Choroid plexus epithelial cell (primary cell): ENCODE measurements around the gene PAMR1.

Experiments
- DNase-seq: peaks from one replicate; pipeline ENCODE4 v3.0.0-alpha.2; 2010; ENCODE audit warnings: low read depth
- H3K4me3 ChIP-seq: 2 replicates; pipeline ENCODE4 v1.5.1; 2011; ENCODE audit warnings: low read depth, mild to moderate bottlenecking, control low read depth, low read length, moderate library complexity
- TF ChIP-seq, protein P1 (sequence below): conservative IDR thresholded peaks from 2 replicates; pipeline ENCODE4 v1.5.1; 2011; ENCODE audit warnings: low read depth, mild to moderate bottlenecking, control low read depth, inconsistent platforms, low read length, moderate library complexity

The PAMR1 gene

DNA sequence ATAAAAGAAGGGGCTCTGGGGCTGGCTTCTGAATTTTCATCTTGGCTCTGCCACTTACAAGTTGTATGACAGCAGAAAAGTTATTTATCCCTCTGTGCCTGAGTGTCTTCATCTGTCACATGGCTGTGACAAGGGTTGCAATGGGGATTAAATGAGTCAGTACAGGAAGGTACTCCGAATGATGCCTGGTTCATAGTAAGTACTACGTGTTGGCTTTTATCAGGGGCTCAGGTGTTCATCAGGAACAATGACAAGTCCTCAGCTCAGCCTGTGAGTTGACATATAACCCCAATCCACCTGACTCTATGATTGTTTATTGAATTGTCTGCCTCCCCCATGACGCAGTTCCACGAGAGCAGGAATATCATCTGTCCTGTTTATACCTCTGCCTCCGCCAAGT is 45.7 kb downstream of the PAMR1 start:
- no peak overlapping the region for H3K4me3 ChIP-seq
- TF ChIP-seq, protein P1, sequence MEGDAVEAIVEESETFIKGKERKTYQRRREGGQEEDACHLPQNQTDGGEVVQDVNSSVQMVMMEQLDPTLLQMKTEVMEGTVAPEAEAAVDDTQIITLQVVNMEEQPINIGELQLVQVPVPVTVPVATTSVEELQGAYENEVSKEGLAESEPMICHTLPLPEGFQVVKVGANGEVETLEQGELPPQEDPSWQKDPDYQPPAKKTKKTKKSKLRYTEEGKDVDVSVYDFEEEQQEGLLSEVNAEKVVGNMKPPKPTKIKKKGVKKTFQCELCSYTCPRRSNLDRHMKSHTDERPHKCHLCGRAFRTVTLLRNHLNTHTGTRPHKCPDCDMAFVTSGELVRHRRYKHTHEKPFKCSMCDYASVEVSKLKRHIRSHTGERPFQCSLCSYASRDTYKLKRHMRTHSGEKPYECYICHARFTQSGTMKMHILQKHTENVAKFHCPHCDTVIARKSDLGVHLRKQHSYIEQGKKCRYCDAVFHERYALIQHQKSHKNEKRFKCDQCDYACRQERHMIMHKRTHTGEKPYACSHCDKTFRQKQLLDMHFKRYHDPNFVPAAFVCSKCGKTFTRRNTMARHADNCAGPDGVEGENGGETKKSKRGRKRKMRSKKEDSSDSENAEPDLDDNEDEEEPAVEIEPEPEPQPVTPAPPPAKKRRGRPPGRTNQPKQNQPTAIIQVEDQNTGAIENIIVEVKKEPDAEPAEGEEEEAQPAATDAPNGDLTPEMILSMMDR = no peak
- no peak for DNase-seq

GRCh38 chr11:35478471-35479091 is 46.8 kb downstream of the PAMR1 start:
- TF ChIP-seq, protein P1 = no peak
- H3K4me3 ChIP-seq = no peak overlapping the region
- DNase-seq = no peak

GRCh38 chr11:35477901-35478300 is 47.5 kb downstream of the PAMR1 start:
- TF ChIP-seq, protein P1 = no peak
- DNase-seq = no peak
- H3K4me3 ChIP-seq = no peak overlapping the region

DNA sequence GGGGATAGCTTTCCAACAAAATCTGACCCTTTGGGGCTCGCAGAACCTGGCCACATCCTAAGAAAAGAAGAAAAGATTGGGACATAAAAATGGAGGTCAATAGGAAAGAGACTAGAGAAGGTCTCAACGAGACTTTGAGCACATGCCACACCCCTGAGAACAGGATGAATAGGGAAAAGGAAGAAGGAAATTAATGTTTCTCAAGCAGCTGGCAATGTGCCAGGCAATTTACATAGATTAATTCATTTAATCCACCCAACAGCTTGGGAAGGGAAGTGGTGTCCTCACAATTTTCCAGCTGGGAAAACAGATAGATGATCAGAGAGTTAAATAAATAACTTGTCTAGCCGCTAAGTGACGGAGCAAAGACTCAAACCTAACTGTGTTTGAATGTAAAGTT is 50.7 kb downstream of the PAMR1 start:
- no peak for DNase-seq
- TF ChIP-seq, protein P1 = no peak
- H3K4me3 ChIP-seq = no peak overlapping the region

- H3K4me3 ChIP-seq = no peak overlapping the region
- no peak for DNase-seq
- TF ChIP-seq, protein P1 = no peak
These were observed 51.5 kb downstream of the PAMR1 start for GRCh38 chr11:35473795-35474374.

GRCh38 chr11:35470616-35471015 is 54.8 kb downstream of the PAMR1 start:
- no peak for DNase-seq
- TF ChIP-seq, protein P1 = no peak
- no peak overlapping the region for H3K4me3 ChIP-seq

DNA sequence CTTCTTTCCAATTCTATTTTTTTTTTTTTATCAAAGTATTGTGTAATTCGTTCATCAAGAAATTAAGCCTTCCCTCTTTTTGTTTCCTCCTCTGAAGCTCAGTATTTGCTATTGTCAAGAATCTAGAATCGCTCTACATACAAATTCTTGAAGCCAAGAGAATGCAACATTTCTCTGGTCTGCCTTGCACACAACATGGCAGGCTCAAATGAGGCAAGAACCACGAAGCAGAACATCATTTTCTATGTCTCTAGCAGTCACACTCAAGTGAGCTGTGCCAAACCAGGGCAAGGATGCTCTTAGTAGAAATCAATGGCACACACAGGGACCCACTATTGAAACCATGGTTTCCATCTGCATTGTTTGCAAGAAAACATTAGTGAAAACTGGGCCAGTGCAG is 59.4 kb downstream of the PAMR1 start:
- TF ChIP-seq, protein P1 = no peak
- no peak for DNase-seq

More for the DNA sequence above, 59.4 kb downstream of the PAMR1 start:
- H3K4me3 ChIP-seq = no peak overlapping the region
